ENCODE results near the gene LTBP2.

DNA sequence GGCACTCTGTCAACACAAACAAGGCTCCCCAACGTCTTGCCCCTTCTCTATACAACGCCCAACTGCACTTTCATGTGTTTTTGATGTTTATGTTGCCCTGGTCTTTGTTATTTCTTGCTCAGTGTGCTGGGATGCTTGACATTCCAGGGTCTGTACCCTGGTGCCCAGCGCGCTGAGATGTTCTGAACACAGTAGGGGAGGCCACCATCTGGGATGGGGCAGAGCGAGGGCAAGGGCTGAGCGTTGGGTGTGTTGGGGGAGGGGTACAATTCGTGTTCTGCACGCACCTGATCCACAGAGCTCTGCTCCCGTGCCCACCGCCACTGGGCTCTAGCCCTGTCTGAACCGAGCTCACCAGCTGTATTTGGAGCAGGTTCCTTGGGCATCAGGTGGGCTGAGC, 65.6 kb downstream of the LTBP2 start:
- TF ChIP-seq, protein P1, sequence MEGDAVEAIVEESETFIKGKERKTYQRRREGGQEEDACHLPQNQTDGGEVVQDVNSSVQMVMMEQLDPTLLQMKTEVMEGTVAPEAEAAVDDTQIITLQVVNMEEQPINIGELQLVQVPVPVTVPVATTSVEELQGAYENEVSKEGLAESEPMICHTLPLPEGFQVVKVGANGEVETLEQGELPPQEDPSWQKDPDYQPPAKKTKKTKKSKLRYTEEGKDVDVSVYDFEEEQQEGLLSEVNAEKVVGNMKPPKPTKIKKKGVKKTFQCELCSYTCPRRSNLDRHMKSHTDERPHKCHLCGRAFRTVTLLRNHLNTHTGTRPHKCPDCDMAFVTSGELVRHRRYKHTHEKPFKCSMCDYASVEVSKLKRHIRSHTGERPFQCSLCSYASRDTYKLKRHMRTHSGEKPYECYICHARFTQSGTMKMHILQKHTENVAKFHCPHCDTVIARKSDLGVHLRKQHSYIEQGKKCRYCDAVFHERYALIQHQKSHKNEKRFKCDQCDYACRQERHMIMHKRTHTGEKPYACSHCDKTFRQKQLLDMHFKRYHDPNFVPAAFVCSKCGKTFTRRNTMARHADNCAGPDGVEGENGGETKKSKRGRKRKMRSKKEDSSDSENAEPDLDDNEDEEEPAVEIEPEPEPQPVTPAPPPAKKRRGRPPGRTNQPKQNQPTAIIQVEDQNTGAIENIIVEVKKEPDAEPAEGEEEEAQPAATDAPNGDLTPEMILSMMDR (IDR thresholded peaks at IDR 0.05) = no peak
- TF ChIP-seq POLR2A (IDR thresholded peaks at IDR 0.05) = no peak

Measured in stomach (tissue), 4 donors.